Measurements from ENCODE around the gene C1orf52. TPM values are rescaled to one million over a fixed set of nuclear protein-coding genes. Genes with fewer than 3 reads are reported as not detected.

The C1orf52 gene
- total RNA-seq, 1 donor from 2014 or later: 12.3 TPM

DNA sequence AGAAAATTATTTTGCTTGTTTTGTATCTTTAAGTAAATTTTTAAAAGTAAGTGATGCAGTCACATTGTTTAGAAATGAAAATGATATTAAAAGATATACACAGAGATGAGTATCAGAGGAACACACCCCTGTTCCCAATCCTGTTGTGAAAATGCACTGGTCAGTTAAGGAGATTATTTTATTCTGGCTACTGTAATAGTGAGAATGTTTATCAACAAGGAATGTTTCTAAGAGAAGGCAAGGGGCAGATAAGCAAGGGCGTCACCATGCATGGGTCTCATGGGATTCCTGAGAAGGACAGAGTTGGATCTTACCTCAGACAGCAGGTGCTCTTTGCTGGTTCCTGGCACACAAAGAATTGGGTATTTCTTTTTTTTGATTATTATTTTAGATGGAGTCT is 21.8 kb downstream of the C1orf52 start:
- no peak for DNase-seq (ENCODE audit: low read depth in 2 of 2)

GRCh38 chr1:85230305-85230977 is 29.0 kb downstream of the C1orf52 start:
- peak in 1 of 2 donors; percentile 1 for DNase-seq (ENCODE audit: low read depth in 2 of 2)

DNA sequence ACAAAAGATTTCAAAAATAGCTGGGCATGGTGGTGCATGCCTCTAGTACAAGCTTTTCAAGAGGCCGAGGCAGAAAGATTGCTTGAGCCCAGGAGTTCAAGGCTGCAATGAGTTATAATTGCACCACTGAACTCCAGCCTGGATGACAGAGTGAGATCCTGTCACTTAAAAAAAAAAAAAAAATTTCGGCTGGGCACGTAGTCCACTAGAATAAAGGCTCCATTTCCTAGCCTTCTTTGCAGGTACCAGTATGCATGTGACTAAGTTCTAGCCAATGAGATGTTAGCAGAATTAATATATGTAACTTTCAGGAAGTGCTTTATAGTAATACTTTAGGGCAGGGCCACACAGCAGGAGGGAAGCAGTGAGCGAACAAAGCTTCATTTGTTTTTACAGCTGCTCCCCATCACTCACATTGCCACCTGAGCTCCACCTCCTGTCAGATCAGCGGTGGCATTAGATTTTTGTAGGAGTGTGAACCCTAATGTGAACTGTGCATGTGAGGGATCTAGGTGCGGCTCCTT is 29.8 kb downstream of the C1orf52 start:
- no peak for DNase-seq (ENCODE audit: low read depth in 2 of 2)

DNA sequence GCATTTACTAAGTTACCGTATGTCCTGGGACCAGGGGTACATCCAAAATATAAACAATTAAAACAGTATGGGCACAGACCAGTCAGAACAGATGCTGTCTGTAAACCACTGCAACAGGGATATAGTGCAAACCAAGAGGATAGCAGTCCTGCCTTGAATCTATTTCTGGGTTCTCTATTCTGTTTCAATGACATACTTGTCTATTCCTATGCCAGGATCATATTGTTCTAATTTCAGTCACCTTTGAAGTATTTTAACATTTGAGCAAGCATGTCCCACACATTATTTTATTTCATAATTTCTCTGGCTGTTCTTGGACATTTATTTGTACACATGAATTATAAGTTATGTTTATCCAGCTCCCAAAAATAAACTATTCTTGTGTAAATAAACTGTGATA is 30.5 kb downstream of the C1orf52 start:
- DNase-seq (ENCODE audit: low read depth in 2 of 2): no peak

- no peak for DNase-seq (ENCODE audit: low read depth in 2 of 2)
Measured at GRCh38 chr1:85225624-85226380, 33.7 kb downstream of the C1orf52 start.

- DNase-seq (ENCODE audit: low read depth in 2 of 2): no peak
Measured at GRCh38 chr1:85224734-85225623, 34.5 kb downstream of the C1orf52 start.

- DNase-seq (ENCODE audit: low read depth in 2 of 2): no peak
Measured at GRCh38 chr1:85224295-85224694, 35.2 kb downstream of the C1orf52 start.

GRCh38 chr1:85223334-85223733 is 36.1 kb downstream of the C1orf52 start:
- no peak for DNase-seq (ENCODE audit: low read depth in 2 of 2)

DNA sequence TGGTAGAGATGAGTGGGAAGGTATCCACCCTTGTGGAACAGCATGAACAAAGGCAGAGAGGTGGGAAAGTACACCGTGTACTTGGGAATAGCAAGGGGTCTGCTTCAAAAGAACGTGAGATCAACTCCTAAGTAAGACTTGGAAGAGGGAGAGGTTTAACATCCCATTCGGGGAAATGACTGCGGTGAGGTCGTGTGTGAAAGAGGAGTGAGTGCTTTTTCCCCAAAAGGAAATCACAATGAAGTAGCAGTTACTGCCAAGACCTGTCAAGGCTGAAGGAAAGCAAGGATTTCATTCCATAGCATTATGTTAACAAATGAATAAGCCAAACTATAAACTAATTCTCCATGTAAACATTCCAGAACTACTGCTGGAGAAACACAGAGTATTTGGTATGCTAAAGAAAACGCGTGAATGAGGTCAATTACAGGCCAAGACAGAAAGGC is 38.7 kb downstream of the C1orf52 start:
- DNase-seq (ENCODE audit: low read depth in 2 of 2): no peak

DNA sequence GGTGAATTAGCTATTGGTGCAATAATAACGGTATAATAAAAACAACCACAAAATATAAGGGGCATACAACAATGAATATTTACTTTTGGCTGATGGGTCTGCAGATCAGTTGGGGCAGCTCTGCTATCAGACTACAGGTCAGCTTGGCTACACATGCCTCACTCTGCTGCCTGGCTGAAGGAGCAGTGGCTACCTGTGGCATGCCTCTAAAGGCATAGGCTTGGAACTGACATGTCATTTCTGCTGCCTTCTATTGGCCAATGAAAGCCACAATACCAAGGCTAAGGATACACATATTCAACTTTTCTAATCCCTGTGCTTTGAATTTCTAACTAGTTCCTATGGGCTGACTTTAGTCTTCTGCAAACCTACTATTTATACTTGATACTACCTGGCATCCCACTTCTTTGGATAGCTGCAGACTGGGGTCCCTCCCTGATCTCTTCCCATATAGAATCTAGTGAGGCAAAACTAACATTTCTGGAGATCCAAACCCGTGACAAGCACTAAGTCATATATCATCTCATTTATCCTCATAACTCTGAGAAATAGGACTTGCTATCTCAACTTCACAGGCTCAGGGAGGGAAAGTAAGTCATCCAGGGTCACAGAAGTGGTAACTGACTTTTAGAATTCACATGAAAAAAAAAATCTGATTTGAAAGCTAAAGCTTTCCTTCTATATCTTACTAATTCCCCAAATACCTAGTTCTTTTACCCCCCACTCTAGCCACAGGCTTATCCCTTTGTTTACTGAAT is 39.4 kb downstream of the C1orf52 start:
- no peak for DNase-seq (ENCODE audit: low read depth in 2 of 2)

GRCh38 chr1:85216697-85217096 is 42.8 kb downstream of the C1orf52 start:
- no peak for DNase-seq (ENCODE audit: low read depth in 2 of 2)

- no peak for DNase-seq (ENCODE audit: low read depth in 2 of 2)
Measured at GRCh38 chr1:85214654-85215053, 44.8 kb downstream of the C1orf52 start.

DNA sequence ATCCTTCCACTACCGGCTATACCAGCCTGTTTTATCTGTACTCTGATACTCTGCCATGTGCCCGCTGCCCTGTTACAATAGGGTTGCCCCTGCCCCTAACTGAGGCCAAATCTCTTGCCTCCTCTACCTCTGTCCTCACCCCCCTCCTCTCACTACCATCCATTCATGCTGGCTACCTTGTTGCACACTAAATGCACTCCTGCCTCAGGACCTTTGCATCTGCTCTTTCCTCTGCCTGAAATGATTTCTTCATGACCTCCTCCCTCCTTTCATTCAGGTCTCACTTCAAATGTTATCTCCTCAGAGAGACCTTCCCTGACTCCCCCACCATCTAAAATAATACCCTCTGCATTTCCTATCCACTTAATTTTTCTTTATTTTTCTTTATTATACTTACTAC is 51.0 kb downstream of the C1orf52 start:
- DNase-seq (ENCODE audit: low read depth in 2 of 2): no peak

GRCh38 chr1:85203573-85204171 is 55.8 kb downstream of the C1orf52 start:
- DNase-seq (ENCODE audit: low read depth in 2 of 2): peak; percentile 20 to 55

GRCh38 chr1:85202864-85203255 is 56.6 kb downstream of the C1orf52 start:
- DNase-seq (ENCODE audit: low read depth in 2 of 2): no peak

- DNase-seq (ENCODE audit: low read depth in 2 of 2): no peak
Measured at GRCh38 chr1:85202092-85202863, 57.2 kb downstream of the C1orf52 start.

DNA sequence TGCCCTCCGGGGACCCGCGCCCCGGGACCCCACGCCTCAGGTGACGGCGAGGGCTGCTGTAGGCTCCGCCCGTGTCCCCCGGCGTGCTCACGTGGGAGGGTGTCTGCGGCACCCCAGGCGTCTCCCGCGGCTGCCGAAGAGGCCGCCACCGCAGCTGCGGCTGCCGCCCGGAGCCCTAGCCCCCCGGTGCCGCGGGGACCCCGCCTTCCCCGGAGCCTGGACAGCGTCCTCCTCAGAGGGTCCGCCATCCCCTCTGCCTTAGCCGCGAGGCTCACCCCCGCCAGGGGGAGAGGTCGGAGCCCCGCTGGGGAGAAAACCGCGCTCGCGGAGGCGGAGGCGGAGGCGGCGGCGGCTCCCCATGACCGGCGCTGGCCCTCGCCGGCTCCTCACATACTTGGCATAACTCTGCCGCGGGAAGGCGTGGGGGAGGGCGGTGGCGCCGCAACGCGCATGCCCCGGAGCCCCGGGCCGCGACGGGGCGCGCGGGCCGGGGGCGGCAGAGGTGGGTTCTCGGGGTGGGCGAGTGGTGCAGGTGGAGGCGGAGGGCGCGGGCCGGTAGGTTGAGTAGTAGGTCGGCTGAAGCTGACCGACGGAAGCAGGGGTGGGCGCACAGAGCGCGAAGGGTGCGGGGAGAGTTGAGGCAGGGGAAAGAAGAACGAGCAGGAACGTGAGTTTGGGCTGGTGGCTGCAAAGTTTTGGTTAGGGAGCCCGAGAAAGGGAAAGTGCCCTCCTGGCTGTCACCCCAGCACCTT is 57.9 kb downstream of the C1orf52 start:
- peak; percentile 7 to 53 for DNase-seq (ENCODE audit: low read depth in 2 of 2)

GRCh38 chr1:85200463-85201339 is 58.8 kb downstream of the C1orf52 start, which contains the start of gene SYDE2:
TSS of gene SYDE2 (minus strand) at chr1:85201016. CDS start at chr1:85200996, 20 bp downstream.
- peak; percentile 30 to 79 for DNase-seq (ENCODE audit: low read depth in 2 of 2)

Data from dermis microvascular lymphatic vessel endothelial cell (primary cell).